Smooth muscle cell (in vitro differentiated cells): ENCODE measurements around the gene TFF3. TPM values are rescaled to one million over a fixed set of nuclear protein-coding genes. Genes with fewer than 3 reads are reported as not detected.

ENCODE experiments used
- DNase-seq: peaks from one replicate; lab custom pipeline; 2025; ENCODE audit not compliant: unreplicated experiment; lab: John Stamatoyannopoulos, UW
- H2AFZ ChIP-seq: fragments of 200-600 bp; sonication (generic); 2 replicates; pipeline ENCODE4 v1.6.0; 2016; ENCODE audit warnings: antibody characterized with exemption, low read depth, mild to moderate bottlenecking
- H3F3A ChIP-seq: fragments of 200-600 bp; sonication (generic); 2 replicates; pipeline ENCODE4 v1.6.0; 2017; ENCODE audit warnings: antibody characterized with exemption, low read depth
- H3K27ac ChIP-seq: fragments of 200-600 bp; sonication (generic); 2 replicates; pipeline ENCODE4 v1.5.1; 2016; ENCODE audit warnings: low read depth, mild to moderate bottlenecking
- H3K27me3 ChIP-seq: fragments of 200-600 bp; sonication (generic); 2 replicates; pipeline ENCODE4 v1.6.1; 2016; ENCODE audit warnings: low read depth, mild to moderate bottlenecking
- H3K36me3 ChIP-seq: fragments of 200-600 bp; sonication (generic); 2 replicates; pipeline ENCODE4 v1.5.1; 2016; ENCODE audit warnings: low read depth
- H3K4me1 ChIP-seq: fragments of 200-600 bp; sonication (generic); 2 replicates; pipeline ENCODE4 v1.5.1; 2016; ENCODE audit warnings: low read depth
- H3K4me2 ChIP-seq: fragments of 200-600 bp; sonication (generic); 2 replicates; pipeline ENCODE4 v1.6.0; 2016; ENCODE audit warnings: mild to moderate bottlenecking
- H3K4me3 ChIP-seq: fragments of 200-600 bp; sonication (generic); 2 replicates; pipeline ENCODE4 v1.5.1; 2016; ENCODE audit warnings: mild to moderate bottlenecking
- H3K79me2 ChIP-seq: fragments of 200-600 bp; sonication (generic); 2 replicates; pipeline ENCODE4 v1.6.0; 2016; ENCODE audit warnings: low read depth, mild to moderate bottlenecking
- H3K9ac ChIP-seq: fragments of 200-600 bp; sonication (generic); 2 replicates; pipeline ENCODE4 v1.6.0; 2016; ENCODE audit warnings: low read depth
- H3K9me3 ChIP-seq: fragments of 200-600 bp; sonication (generic); replicated peaks from 2 replicates; pipeline ENCODE4 v1.5.1; 2016; ENCODE audit warnings: low read depth
- H4K20me1 ChIP-seq: fragments of 200-600 bp; sonication (generic); 2 replicates; pipeline ENCODE4 v1.6.0; 2016; ENCODE audit warnings: low read depth
- WGBS: methylation state at CpG from one replicate; pipeline ENCODE4 v1.1.7; 2016; ENCODE audit warnings: low lambda C conversion rate; 5-methylcytosine and 5-hydroxymethylcytosine counted together
- polyA plus RNA-seq: library from polyadenylated mRNA; unstranded; fragments of >200 nt; fragmentation: Nextera tagmentation; extraction: Ambion mirVana; gene quantifications from 2 replicates; pipeline ENCODE4 v1.2.1, GENCODE V29; 2016
- total RNA-seq: library from RNA; depleted of rRNA; stranded (reverse); fragments of >200 nt; gene quantifications from 2 replicates; pipeline ENCODE4 v1.2.3, GENCODE V29; 2014
- TF ChIP-seq, protein P1 (sequence below): fragments of 200-600 bp; sonication (generic); IDR thresholded peaks from 2 replicates; pipeline ENCODE4 v1.5.1; 2017; ENCODE audit warnings: borderline replicate concordance, mild to moderate bottlenecking, antibody characterized with exemption; ENCODE audit not compliant: insufficient read depth, poor library complexity, severe bottlenecking

Gene TFF3
- total and polyA plus RNA-seq, 2 experiments from 2014 or later, result 0.31 TPM; not detected in 1

DNA sequence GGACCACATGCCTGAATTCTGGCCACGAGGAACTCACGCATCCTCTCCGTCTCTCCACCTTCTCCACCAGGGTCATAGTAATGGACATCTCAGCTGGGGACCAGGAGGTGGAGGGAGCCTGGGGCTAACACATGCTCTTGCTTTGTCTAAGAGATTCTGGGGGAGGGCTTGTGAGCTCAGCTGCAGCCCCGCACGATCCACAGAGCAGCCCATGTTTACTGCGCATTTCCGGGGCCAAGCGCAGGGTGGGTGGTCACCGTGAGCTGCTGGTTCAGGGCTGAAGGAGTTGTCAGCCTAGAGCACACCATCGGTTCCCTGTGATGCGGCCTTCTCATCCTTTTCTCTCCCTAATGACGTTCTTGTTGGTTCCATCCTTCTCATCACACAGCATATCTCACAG, 43.1 kb upstream of the TFF3 start:
- no peak overlapping the region for H2AFZ ChIP-seq
- no peaks in the 10 kb centered on the region for H3F3A ChIP-seq
- no peaks in the 10 kb centered on the region for H3K4me1 ChIP-seq
- TF ChIP-seq, protein P1, sequence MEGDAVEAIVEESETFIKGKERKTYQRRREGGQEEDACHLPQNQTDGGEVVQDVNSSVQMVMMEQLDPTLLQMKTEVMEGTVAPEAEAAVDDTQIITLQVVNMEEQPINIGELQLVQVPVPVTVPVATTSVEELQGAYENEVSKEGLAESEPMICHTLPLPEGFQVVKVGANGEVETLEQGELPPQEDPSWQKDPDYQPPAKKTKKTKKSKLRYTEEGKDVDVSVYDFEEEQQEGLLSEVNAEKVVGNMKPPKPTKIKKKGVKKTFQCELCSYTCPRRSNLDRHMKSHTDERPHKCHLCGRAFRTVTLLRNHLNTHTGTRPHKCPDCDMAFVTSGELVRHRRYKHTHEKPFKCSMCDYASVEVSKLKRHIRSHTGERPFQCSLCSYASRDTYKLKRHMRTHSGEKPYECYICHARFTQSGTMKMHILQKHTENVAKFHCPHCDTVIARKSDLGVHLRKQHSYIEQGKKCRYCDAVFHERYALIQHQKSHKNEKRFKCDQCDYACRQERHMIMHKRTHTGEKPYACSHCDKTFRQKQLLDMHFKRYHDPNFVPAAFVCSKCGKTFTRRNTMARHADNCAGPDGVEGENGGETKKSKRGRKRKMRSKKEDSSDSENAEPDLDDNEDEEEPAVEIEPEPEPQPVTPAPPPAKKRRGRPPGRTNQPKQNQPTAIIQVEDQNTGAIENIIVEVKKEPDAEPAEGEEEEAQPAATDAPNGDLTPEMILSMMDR, result no peak
- H3K4me2 ChIP-seq, result no peak overlapping the region
- H3K79me2 ChIP-seq, result no peaks in the 10 kb centered on the region
- no peak overlapping the region for H3K4me3 ChIP-seq
- no peaks in the 10 kb centered on the region for H3K36me3 ChIP-seq
- H3K27me3 ChIP-seq, result no peaks in the 10 kb centered on the region
- H3K9me3 ChIP-seq, result peaks cover 4% of the 10 kb centered on the region
- no peak overlapping the region for H3K9ac ChIP-seq
- no peak overlapping the region for H3K27ac ChIP-seq
- no peaks in the 10 kb centered on the region for H4K20me1 ChIP-seq
- DNase-seq, result no peak
- 90% methylated on average over 12 of the region's 12 CpGs for WGBS

DNA sequence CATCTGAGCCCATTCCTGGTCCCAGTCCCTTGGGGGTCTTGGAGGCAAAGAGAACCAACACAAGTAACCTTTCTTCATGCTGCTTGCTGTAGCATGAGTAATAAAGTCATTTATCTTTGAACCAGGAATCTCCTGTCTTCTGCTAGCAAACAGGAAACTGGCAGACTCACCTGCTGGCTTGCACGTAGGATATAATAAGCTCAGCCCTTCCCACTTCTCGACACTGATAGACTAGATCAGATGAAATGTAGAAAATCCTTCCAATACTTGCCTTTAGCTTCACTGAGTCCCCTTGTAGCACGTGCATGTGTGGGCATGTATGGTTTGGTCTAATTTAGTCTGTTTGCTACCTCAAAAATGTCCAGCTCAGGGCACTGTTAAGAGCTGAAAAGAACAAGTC, 42.1 kb upstream of the TFF3 start:
- 78% methylated on average over 3 of the region's 3 CpGs for WGBS
- no peaks in the 10 kb centered on the region for H3K79me2 ChIP-seq
- no peak overlapping the region for H3K4me2 ChIP-seq
- H2AFZ ChIP-seq, result no peak overlapping the region
- TF ChIP-seq, protein P1, result no peak
- H4K20me1 ChIP-seq, result no peaks in the 10 kb centered on the region
- no peak for DNase-seq
- H3K36me3 ChIP-seq, result no peaks in the 10 kb centered on the region
- H3K27ac ChIP-seq, result no peak overlapping the region
- H3K9ac ChIP-seq, result no peak overlapping the region
- H3K27me3 ChIP-seq, result no peaks in the 10 kb centered on the region
- H3K9me3 ChIP-seq, result peaks cover 4% of the 10 kb centered on the region
- no peaks in the 10 kb centered on the region for H3K4me1 ChIP-seq
- H3F3A ChIP-seq, result no peaks in the 10 kb centered on the region
- H3K4me3 ChIP-seq, result no peak overlapping the region

DNA sequence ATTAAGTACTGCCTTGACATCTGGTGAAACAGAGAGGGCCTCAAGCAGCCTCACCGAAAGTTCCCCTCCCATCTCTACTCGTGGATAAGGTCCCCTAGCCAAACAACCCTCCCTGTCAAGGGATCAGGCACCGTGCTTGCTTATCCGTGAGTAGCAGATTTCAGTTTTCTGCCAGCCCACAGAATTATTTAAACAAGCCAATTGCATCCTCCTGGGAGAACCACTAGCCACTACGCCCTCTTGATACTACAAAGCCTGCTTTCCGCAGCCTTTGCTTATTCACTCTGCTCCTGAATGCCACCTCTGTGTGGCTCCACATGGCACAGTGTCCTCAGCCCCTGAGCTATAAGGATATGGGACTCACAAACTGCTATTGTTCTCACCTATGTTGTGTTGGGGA, 41.4 kb upstream of the TFF3 start:
- TF ChIP-seq, protein P1, result no peak
- 63% methylated on average over 6 of the region's 6 CpGs for WGBS

DNA sequence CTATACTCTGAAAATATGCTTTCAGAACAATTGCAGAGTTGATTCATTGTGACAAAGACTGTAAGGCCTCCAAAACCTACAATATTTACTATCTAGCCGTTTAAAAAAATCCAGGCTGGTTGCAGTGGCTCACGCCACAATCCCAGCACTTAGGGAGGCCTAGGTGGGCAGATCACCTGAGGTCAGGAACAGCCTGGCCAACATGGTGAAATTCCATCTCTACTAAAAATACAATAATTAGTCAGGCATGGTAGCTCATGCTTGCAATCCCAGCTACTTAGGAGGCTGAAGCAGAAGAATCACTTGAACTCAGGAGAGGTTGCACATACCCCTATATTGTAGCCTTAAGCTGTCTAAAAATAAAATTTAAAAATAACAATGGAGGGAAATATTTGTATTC, 40.8 kb upstream of the TFF3 start:
- H4K20me1 ChIP-seq, result no peaks in the 10 kb centered on the region
- no peak for DNase-seq
- H3K9me3 ChIP-seq, result peaks cover 4% of the 10 kb centered on the region
- H3K9ac ChIP-seq, result no peak overlapping the region
- no peak overlapping the region for H2AFZ ChIP-seq
- H3K27me3 ChIP-seq, result no peaks in the 10 kb centered on the region
- no peak overlapping the region for H3K4me3 ChIP-seq
- TF ChIP-seq, protein P1, result no peak
- no peaks in the 10 kb centered on the region for H3K79me2 ChIP-seq
- no peaks in the 10 kb centered on the region for H3K36me3 ChIP-seq
- H3F3A ChIP-seq, result no peaks in the 10 kb centered on the region
- no peaks in the 10 kb centered on the region for H3K4me1 ChIP-seq
- no peak overlapping the region for H3K27ac ChIP-seq
- 73% methylated on average over 2 of the region's 2 CpGs for WGBS
- no peak overlapping the region for H3K4me2 ChIP-seq

More for the DNA sequence above, 41.4 kb upstream of the TFF3 start:
- Histone ChIP-seq H3K4me1 (no peaks in the 10 kb centered on the region), H2AFZ (no peak overlapping the region), H3K4me2 (no peak overlapping the region), H3K9me3 (peaks cover 4% of the 10 kb centered on the region), H3K27ac (no peak overlapping the region), H3K27me3 (no peaks in the 10 kb centered on the region), H3K36me3 (no peaks in the 10 kb centered on the region), H4K20me1 (no peaks in the 10 kb centered on the region), H3K9ac (no peak overlapping the region), H3K4me3 (no peak overlapping the region), H3F3A (no peaks in the 10 kb centered on the region), H3K79me2 (no peaks in the 10 kb centered on the region)
- no peak for DNase-seq
